ENCODE data around the gene DISC1.

GRCh38 chr1:231634323-231635013 lies 7.9 kb downstream of the DISC1 start:
- TF ChIP-seq LEF1 (IDR thresholded peaks at IDR 0.05; ENCODE audit: borderline replicate concordance) (no peak), TARDBP (IDR thresholded peaks at IDR 0.05) (no peak), ZNF384 (IDR thresholded peaks at IDR 0.05) (no peak), FOXM1 (IDR thresholded peaks at IDR 0.05; ENCODE audit: borderline replicate concordance) (no peak), BHLHE40 (IDR thresholded peaks at IDR 0.05; ENCODE audit: borderline replicate concordance) (no peak), PKNOX1 (IDR thresholded peaks at IDR 0.05) (no peak), CTBP1 (IDR thresholded peaks at IDR 0.05; ENCODE audit: borderline replicate concordance) (no peak), FOXA1 (IDR thresholded peaks at IDR 0.05) (no peak), SP1 (IDR thresholded peaks at IDR 0.05) (no peak)
